Measurements from ENCODE around the gene PDIA6.

Gene PDIA6

DNA sequence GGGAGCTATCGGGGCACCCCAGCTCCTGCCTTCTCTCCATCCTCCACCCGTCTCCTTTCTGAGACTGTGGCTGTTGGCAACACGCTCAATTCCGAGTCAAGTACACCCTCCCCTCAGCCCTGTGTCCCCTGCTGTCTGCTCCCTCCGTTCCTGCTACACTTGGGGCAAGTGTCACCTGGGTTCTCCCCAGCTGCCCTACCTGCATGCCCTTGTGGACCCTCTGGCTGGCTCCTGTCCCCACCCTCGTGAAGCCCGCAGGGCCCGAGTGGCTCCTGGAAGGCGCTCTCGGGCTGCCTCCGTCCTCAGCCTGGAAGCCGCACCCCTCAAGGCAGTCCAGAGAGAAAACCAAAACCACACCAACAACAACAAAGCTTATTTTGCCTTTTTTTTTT lies 33.9 kb downstream of the PDIA6 start:
- DNase-seq, result no peak

DNA sequence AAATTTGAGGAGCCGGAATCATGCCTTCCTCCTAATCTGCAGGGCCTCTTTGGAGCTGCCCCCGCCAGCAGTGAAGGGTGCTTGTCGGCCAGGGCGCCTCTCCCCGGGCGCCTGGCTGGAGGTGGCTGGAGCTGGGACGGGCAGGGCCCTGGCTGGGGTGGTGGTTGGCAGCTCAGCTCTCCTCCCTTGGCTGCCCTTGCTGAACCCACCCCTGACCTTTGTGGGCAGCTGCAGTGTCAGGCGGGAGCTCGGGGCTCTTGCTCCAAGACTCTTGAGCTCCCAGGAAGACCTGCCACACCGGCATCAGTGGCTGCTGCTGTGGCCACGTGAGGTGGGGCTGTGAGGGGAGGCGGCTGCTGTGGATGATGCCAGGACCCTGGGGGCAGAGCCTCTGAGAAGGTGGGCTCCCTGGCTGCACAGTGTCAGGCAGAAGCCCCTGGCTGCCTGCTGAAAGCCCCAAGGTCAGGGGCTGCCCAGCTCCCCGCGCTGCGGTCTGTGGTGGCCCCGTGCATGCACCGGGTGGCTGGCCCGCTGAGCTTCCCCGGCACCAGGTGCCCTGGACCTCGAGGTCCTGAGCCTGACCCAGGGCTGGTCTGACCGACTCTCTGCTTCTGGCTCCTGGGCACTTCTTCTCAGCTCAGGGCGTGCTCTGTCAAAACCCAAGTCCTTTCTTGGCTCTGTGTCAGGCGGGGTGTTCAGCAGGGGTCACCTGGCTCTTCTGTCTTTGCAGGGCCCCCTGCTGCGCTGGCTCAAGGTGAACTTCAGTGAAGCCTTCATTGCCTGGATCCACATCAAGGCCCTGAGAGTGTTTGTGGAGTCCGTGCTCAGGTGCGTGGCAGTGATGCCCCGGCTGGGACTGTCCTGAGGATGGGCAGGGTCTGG lies 34.5 kb downstream of the PDIA6 start:
- DNase-seq, result no peak

DNA sequence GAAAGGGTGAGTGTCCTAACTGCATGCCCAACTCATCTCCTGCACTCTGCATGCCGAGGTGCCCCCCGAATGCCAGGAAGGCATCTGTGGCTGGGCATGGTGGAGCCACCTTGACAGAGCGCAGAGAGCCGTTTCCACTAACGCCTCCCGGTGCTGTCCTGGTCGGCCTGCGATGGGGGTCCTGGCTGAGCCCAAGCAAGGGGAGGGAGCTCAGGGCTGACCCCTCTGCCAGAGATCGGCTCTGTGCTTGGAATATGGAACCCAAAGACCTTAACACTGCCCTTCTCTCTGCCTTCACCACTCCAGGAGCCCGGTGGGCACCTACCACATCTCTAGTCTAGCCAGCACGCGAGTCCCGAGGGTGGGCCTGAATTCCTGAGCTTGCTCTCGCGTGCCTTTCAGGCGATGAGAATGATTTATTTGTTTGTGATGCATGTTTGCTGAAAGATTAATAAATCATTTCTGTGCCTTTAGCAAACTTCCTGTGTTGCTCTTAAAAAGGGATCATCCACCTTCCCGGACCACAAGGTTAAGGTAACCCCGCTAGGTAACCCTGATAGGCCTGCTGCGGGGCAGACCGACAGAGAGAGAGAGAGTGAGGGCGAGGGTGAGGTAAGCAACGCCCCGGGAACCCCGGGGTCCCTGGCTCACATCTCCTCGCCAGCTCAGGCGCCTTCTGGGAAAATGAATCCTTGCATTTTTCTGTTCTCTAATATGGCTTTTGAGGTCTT lies 35.3 kb downstream of the PDIA6 start:
- no peak for DNase-seq

DNA sequence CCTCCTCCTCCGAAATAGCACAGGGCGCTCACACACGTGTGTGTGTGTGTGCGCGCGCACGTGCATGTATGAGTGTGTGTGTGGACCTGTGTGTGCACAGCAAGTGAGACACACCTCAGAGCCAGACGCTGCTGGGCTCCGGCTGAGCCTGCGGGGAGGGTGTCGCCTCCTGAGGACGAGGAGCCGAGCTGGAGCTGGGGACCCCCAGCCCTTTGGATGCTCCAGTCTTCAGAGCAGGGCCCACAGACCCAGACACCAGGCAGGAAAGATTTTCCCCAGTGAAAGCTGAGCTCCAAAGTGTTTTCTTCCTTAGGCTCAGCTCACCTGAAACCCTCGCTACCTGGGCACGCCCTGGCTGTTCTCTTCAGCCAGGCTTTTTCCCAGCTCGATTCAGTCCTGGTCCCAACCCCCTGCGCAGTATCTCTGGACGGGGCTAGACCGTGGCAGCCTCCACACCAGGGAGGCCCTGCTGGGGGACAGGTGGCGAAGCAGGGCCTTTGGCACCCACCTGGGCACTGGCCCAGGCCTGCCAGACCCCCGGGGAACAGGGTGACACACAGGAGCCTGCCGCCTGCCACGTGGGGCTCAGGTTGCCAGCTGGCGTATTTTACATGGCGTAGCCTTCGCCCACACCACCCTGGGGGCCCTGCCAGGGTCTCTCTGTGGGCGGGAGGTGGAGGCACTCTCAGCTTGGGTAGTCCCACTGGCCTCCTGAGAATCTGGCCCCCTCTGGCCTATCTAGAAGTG lies 36.2 kb downstream of the PDIA6 start:
- DNase-seq, result no peak

DNA sequence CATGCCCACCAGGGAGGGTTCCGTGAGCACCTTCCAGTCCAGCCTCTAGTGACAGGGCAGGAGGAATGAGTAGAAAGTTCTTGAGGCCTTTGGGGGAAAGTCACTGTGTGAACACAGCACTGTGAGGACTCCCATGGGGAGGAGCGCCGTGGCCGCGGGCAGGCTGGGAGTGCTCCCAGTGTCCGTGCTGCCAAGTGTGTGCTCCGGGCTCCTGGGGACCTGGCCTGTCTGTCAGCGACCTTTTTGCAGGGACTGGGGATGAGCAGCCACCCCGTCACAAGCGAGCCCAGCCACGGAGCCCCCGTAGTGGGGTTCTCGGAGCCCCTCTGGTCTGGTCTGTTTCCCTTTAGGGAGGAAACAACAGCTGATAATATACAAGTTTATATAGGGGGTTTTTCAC lies 36.8 kb downstream of the PDIA6 start:
- no peak for DNase-seq

- DNase-seq, result no peak
Observed at GRCh38 chr2:10775021-10775780, 37.4 kb downstream of the PDIA6 start.

DNA sequence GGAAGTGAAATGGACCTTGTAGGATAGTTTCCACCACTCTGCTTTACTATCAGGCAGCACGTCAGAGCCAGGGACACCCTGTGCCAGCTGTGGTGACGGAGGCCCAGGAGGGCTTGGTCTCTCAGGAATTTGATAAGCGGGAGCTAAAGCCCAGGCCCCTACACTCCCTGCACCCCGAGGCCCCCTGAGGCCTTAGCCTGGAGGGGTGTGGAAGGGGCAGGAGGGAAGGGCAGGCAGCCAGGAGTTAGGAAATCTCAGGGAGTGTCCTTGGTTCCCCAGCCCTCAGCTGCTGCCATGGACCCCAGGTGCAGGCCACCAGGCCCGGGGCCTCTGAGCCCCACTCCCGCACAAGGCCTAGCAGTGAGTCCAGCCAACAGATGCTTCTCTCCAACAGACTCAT lies 38.2 kb downstream of the PDIA6 start:
- DNase-seq, result no peak

- DNase-seq, result no peak
Observed at GRCh38 chr2:10773821-10774341, 38.7 kb downstream of the PDIA6 start.

GRCh38 chr2:10772868-10773215 lies 39.7 kb downstream of the PDIA6 start:
- DNase-seq, result no peak

- no peak for DNase-seq
Observed at GRCh38 chr2:10772201-10772867, 40.3 kb downstream of the PDIA6 start.

DNA sequence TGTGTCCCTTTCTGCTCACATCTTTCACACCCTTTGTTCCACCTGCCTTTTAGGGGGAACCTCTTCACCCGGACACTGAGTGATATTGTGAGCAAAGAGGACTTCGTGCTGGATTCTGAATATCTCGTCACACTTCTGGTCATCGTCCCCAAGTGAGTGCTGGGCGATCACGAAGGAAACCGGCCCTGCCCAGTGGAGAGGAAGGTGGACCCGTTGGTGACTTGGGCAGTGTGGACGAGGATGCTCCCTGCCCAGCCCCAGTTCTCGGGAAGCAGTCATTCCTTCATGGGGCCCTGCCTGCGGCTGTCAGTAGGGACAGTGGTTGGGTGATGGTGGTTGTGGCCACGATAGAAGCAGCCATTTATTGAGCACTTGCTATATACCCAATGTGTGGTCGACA lies 40.8 kb downstream of the PDIA6 start:
- DNase-seq, result no peak

GRCh38 chr2:10770956-10771750 lies 41.4 kb downstream of the PDIA6 start:
- DNase-seq, result no peak

GRCh38 chr2:10768063-10768507 lies 44.5 kb downstream of the PDIA6 start:
- no peak for DNase-seq

DNA sequence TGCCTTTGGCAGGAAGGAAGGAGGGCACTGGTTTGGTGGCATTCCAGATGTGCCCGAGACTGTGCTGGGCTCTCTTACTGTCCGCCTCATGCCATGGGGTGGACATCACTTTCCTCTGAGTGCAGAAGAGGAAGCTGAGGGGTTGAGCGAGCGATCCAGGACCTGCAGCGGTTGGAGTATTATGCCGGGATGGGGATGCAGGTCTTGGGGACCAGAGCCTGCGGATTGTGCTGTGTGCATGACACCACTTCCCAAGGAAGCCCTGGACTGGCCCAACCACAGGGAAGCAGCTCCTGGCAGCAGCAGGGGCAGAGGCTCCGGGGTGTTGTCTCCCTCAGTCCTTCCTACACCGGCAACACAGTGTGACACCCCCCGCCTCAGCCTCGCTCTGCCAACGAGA lies 46.7 kb downstream of the PDIA6 start:
- DNase-seq, result no peak

DNA sequence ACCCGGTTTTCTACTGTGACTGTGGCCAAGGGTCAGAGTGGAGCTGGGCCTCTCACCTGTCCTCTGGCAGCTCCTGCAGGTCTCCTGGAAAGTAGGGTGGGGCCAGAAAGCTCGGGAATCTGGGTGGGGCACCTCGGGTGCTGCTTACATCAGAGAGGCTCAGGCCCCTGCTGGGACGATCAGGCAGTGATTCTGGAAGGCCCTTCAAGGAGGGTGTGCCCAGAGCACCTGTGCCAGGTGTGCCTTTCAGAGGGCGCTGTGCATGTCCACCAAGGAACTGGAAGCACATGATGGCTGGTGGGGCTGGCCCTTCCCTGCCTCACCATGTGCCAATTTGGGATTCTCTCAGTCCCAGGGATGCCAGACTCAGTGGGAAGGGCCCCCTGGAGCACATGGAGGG lies 47.1 kb downstream of the PDIA6 start:
- no peak for DNase-seq

GRCh38 chr2:10764896-10765295 lies 47.7 kb downstream of the PDIA6 start:
- DNase-seq, result no peak

GRCh38 chr2:10764096-10764785 lies 48.3 kb downstream of the PDIA6 start:
- no peak for DNase-seq

GRCh38 chr2:10763461-10763800 lies 49.2 kb downstream of the PDIA6 start:
- no peak for DNase-seq

DNA sequence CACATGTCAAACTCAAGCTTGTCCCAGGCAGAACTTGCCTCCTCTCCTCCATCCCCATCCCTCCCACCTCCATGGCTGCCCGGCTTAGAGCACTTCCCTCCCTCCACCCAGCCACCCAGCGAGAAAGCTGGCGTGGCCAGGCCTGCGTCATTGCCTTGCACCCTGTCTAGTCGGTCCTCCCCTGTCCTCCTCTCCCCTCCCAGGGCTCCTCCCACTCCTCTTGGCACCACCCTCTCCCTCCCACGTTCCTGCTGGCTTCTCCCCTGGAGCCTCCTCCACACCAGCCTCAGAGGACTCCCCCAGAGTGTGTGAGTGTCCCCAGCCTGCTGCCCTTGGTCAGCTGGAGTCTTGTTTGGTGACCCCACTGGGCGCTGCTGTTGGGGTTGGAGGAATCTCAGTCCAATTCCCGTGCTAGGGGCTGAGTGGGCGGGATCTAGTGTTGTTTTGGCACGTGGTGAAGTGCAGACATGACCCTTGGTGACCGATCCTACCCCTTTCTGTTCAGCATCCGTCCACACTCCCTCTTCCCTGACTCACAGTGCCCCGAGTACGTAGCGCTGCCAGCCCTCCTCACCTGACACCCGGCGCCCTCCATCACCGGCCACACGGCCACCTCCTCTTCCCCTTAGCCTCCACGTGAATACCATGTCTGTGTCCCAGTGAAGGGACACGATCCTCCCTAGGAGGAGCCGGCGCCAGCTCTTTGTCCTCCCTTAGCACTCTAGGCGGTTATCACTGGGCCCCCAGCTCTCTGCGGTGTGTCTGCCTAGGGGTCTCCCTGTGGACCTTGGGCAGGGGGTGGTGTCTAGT lies 49.7 kb downstream of the PDIA6 start:
- no peak for DNase-seq

DNA sequence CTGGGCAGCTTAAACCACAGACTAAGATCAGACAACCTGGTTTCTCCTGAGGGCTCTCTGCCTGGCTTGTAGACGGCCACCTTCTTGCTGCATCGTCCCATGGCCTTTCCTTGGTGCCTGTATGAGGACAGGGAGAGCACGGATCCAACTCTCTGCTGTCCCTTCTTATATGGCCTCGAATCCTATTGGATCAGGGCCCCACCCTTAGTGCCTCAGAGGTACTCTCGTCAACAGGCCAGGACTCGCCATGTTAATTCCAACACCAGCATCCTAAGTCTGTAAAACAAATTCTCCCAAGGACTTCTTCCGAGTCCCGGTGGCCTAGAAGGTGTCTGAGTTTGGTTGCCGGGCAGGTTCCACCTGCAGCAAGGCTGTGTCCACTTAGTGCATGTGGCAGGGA lies 51.0 kb downstream of the PDIA6 start:
- no peak for DNase-seq
